EL (cell line): ENCODE measurements around the gene SUGT1.
"Not testable (repeated sequence)": the region's sequence is repeated elsewhere in the genome, so short reads cannot be mapped to it uniquely, and the experiment has no call there.

ENCODE experiments used
- DNase-seq: peaks from one replicate; pipeline ENCODE4 v3.0.0-alpha.2; 2016

SUGT1 gene

DNA sequence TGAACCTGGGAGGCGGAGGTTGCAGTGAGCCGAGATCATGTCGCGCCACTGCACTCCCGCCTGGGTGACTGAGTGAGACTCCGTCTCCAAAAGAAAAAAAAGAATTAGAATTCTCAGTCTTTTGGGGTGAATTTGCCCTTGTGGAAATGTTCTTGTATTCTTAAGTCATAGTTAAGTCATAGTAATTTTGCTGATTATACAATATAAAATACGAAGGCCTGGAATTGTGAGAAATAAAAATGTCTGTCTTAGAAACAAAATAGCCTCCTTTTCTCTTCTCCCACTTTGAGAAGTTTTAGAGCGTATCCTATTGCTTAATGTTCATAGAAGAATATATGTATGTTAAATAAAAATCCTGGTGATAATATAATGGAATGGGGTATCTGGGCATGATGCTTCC is 18.1 kb downstream of the SUGT1 start:
- DNase-seq, result no peak

DNA sequence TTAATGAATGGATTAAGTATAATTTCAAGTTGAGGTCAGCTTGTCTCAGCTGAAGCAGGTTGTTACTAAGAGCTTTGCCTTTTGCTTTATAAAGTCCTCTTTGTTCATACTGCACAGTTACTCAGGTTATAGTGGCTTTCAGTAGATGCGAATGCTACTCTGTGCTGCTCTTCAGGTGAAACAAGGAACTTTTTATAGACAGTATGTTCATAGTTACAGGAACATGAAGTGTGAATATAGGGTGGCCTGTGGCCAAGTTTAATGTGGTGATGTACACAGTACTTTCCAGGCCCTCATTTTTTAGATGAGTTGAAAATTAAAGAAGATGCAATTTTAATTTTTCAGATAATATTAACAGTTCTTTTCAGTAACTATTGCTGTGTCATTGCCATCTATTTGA is 20.8 kb downstream of the SUGT1 start:
- no peak for DNase-seq

DNA sequence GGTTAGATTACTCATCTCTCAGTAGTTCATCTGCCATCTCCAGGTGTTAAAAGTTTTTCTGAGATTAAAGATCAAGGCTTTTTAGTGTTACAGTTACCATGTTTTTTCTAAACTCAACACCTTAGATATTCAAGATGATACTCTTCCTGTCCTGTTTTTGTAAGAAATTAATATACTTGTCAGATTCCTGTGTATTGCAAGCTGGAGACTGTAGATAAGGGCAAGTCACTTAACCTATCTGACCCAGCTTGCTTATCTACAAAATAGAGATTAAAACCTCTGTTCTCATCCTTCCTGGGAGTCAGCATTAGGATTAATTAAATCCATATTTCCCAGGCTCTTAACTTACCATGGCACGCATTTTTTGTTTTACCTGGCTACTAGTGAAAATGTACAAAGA is 25.2 kb downstream of the SUGT1 start:
- DNase-seq, result no peak

DNA sequence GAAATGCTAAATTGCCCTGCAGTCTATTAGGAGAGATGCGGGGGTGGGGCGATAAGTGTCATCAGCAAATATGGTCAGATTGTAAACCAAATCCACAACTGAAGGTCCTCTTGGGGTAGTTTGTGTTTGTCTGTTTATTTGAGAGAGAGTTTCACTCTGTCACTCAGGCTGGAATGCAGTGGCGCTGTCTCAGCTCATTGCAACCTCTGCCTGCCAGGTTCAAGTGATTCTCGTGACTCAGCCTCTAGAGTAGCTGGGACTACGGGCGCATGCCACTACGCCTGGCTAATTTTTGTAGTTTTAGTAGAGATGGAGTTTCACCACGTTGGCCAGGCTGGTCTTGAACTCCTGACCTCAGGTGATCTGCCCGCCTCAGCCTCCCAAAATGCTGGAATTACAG is 33.2 kb downstream of the SUGT1 start:
- peak; percentile 14 for DNase-seq

DNA sequence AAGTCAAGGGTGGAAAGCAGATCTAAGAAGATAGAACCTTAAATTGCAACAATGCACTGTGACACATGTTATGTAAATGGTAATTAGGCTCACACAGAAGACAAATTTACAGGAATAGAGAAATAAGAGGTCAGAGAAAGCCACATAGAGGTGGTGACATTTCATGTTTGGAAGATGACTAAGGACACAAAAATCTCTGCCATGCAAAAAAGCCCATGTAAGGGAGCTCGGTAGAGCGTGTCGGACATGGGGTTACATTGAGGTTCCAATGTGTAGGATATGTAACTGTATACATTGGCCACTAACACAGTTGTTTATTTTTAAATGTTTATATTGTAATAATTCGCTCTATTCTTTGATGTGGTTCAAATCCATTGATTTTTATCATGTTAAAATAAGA is 33.7 kb downstream of the SUGT1 start:
- DNase-seq, result peak; percentile 28

DNA sequence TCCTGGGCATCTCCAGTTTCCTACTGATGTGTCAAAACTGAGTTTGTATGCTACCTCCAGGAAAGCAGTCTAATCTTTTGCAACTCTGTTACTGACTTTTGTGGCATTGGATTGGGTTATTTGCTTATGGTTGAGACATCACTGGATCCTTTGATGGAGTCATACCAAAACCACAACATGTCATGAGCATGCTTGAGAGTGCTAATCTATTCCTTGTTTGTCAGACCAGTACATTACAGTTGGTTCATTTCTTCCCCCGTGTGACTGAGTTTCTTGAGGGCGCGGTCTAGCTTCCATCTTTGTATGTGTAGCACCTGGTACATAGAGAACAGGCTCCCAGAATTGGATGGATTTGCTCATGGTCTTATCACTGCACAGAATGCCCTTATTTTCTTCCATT is 43.2 kb downstream of the SUGT1 start:
- peak; percentile 5 for DNase-seq

DNA sequence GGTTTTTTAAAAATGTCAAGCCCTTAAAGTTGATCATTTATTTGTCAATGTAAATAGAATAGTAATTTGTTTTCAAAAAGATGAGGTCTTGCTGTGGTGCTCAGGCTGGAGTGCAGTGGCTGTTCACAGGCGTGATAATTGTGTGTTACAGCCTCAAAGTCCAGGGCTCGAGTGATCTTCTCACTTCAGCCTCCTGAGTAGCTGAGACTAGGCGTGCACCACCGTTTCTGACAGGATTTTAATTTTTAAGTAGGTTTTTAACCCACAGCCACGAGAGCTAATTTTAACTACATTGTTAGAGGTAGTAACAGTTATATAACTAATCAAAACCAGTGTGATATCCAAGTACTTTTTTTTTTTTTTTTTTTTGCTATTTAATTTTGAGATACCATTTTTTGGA is 43.9 kb downstream of the SUGT1 start:
- DNase-seq, result no peak

DNA sequence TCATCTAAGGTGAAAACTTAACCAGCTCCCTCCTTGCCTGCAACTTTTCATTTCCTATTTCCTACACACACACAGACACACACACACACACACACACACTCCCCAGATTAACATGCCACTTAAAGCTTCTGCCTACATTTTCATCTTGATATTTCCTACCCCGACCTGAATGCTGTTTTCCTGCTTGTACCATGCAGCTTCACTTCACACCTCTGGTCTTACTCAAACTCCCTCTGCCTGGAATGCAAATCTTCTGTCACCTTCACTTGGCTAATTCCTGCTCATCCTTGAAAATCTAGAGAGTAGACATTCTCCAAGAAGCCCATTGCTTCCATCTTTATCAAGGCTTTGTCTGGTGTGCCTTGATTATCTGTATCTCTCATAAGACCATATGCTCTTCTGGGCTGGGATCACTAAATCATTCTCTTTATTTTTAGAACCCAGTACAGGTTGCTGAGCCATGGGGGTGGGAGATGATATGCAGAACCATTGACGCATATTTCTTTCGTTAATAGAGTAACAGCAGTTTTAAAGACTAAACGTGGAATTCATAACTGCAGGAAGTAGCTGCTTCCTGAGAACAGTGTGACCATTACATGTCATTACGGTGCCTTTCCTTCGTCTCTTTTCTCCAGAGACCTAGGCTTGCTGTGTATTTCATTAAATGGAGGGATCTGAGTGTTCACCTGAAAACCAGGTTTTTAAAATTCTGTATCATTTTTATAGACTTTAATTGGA is 49.3 kb downstream of the SUGT1 start:
- no peak for DNase-seq

DNA sequence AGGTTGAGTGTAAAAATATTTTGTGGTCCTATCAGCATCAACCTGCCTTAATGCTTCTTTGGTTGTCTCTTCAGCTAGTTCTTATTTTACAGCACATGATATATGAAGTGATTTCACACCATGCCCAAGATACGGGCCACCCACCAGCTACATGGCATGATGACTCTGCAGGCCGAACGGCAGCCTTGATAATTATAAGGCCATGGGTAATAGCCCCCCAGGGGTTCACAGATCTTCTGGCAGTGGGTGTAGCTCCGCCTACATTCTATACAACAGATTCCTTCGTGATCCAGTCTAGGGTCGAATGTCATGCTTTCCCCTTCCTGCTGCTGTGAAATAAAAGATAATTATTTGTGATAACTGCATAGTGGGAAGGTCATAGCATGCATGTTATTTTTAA is 50.8 kb downstream of the SUGT1 start:
- DNase-seq, result no peak

DNA sequence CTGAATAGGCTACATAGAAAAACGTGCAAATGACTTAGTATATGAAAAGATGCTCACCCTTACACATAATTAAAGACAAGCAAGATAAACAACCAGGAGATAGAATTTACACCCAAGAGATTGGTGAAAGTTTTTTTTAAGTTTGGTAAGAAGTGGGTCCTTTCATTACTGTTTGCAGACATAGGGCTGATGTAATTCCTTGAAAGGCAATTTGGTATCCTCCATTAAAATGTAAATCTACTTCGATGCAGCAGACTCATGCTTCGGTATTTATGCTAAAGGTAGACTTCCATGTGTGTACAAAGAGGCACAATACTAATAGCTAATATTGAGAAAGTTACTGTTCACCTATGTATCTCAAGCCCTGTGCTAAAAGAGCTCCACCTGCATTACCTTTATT is 53.4 kb downstream of the SUGT1 start:
- no peak for DNase-seq

DNA sequence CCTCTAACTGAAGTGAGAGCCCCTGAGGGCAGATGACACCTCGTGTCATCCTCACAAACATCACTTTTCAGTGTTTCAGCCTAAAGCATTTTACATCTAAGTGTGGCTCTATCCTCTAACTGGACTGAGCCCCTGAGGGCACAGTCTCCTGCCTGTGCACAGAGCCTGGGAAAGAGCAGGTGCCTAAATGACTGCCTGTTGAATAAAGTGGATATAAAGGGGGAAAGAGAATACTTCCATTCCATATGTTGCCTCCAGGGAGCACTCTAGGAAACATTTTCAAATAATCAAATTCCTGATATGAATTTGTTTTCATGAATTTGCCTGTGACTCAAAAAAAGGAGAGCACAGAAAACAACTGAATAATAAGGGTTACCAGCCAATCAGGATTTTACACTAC is 54.7 kb downstream of the SUGT1 start:
- no peak for DNase-seq

DNA sequence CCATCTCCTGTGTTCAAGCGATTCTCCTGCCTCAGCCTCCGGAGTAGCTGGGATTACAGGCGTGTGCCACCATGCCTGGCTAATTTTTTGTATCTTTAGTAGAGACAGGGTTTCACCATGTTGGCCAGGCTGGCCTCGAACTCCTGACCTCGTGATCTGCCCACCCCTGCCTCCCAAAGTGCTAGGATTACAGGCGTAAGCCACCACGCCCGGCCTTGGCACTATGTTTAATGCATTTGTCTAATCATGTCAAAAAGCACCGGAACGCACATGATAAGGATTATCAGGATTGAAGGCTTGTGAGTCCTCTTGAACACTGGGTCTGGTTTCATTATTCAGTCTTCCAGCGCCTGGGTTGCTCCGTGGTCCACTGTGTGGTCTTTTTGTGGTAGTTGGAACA is 55.6 kb downstream of the SUGT1 start:
- not testable (repeated sequence) for DNase-seq

DNA sequence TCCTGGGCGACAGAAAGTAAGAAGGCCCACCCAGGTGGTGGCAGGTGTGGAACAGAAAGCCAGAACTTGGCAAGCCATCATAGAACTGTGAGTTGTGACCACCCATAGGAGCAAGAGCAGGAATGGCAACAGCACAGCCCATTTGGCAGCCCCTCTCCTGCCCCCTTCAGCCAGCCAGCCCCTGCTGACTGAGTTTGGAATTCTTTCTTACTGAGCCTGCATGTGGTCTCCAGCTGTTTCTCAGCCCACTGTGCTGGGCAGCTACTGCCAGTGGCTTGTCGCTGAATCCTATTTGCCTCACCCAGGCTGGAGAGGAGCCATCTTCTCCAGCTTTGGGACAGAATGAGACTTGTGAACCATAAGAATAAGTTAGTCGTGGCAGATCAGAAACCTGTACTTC is 58.6 kb downstream of the SUGT1 start:
- no peak for DNase-seq

DNA sequence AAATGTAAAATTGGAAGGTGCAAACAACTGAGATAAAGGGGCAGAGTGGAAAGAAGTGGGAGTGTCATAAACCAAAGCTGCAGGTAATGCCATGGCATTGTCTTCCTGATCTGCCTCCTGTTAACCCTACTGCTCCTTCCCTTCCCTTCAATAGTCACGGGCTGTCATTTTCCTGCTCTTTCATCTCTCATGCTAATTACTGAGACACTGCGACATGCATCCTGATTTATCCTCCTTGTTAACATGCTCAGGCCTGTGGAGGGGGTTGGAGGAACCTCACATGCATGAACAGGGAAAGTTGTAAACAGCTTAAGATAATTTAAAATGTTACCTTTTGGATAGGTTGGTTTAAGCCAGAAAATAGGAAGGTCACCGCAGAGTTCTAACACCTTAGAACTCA is 59.7 kb downstream of the SUGT1 start:
- no peak for DNase-seq

DNA sequence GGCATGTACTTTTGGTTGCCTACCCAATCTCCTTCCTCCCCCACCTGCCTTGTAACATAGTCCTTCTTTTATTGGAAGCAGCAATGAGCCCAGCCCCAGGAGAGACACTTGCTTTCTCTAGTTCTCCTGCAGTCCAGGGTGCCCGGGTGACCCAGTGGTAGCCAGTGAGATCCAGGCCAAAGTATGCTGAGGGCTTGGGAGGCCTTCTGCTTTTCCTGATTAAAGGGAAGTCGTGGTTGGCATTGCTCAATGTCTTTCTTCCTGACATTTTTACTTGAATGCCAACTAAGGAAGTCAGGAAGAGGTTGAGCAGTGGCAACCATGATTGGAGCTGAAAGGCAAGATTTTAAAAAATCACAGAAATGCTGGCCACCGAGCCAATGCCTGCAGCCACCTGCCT is 61.3 kb downstream of the SUGT1 start:
- DNase-seq, result no peak

DNA sequence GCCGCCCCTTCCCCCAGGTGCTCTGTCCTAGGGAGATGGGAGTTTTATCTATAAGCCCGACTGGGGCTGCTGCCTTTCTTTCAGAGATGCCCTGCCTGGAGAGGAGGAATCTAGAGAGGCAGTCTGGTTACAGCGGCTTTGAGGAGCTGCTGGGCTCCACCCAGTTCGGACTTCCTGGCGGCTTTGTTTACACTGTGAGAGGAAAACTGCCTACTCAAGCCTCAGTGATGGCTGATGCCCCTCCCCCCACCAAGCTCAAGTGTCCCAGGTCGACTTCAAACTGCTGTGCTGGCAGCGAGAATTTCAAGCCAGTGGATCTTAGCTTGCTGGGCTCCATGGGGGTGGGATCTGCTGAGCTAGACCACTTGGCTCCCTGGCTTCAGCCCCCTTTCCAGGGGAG is 68.3 kb downstream of the SUGT1 start:
- not testable (repeated sequence) for DNase-seq

DNA sequence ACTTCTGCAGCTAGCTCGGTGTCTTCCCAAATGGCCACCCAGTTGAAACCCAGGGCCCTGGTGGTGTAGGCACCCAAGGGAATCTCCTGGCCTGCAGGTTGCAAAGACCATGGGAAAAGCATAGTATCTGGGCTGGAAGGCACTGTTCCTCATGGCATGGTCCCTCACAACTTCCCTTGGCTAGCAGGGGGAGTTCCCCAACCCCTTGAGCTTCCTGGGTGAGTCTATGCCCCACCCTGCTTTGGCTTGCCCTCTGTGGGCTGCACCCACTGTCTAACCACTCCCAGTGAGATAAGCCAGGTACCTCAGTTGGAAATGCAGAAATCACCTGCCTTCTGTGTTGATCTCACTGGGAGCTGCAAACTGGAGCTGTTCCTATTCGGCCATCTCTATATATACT is 68.7 kb downstream of the SUGT1 start:
- not testable (repeated sequence) for DNase-seq

DNA sequence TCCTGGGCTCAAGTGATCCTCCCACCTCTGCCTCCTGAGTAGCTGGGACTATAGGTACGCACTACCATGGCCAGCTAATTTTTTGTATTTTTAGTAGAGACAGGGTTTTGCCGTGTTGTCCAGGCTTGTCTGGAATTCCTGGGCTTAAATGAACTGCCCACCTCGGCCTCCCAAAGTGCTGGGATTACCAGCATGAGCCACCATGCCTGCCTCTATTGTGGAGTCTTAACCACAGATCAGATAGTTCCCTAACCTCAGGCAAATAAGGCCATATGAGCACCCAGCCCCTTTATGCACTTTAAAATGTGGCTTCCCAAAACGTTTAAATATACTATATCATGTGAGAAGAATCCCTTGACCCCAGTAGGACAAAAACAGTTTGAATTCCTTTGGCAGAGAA is 70.5 kb downstream of the SUGT1 start:
- no peak for DNase-seq

DNA sequence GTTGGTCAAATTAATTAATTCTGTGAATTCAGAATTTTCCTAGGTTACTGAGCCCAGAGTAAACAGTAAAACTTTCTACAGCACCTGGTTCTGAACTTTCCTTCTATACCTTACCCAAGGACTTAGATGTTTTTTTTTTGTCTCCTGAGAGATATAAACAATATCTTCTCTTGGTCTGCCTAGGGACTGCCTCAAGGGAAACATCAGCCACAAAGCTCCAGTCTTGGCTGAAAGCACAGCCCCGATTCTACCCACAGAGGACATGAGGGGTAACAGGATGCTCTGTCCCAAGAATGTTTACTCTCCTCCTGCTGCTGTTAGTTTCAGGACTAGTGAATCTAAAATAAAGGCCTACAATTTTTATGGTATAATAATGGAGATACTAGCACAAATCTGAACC is 72.7 kb downstream of the SUGT1 start:
- no peak for DNase-seq

DNA sequence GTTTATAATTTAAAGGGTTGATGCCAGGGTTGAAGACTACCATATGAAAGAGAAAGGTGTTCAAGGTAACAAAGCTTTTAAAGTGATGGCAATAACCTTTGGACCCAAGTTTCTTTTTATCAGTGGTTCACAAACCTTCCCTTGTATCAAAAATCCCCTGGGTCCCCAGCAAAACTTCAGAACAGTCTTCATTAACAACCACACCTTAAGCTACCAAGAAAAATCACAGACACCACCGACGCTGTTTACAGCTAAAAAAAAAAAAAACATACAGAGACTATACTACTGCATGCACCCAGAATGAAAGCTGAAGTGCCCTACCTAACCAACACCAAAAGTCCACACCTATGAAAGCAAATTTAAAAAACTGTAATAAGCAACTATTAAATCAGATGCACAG is 73.6 kb downstream of the SUGT1 start:
- DNase-seq, result no peak

DNA sequence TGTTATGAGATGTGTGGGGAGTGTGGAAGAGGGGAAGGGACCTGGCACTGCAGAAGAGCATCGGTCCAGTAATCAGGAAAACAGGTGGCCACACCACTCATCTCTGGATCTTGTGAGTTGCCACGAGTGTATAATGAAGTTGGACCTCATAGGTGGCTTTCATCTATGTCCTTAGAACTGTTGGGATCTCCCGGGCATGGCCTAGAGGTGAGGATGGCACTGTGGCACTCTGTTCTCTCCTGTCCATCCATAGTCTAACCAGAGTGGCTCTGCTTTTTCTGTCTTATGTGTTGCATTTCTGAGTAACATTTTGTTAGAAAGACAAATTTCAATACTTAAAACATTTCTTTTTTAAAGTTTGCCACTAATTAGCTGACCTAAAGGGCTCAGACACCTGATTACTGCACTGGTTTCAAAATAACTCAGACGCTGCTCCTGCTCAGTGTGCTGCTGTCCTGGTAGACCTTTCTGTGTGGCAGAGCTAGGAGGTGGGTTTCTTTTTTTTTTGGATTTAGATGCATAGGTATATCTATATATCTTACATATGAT is 81.5 kb downstream of the SUGT1 start:
- DNase-seq, result no peak

DNA sequence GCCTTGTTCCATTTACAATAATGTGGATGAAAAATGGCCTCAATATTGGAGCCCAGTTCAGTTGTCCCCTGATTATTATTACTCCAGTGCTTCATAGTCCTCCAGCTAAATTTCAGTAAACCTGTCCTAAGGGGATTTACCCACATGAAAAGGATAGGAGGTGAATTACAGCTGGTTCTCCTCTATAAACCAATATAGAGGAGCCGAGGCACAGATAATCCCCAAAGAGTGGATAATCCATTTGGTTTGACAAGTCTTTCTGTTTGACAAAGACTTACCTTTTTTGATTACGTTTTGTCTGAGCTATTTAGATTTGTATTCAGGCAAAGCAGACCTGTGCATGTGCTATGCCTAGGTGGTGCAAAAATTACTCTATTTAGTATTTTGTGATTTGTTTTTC is 84.3 kb downstream of the SUGT1 start:
- no peak for DNase-seq

DNA sequence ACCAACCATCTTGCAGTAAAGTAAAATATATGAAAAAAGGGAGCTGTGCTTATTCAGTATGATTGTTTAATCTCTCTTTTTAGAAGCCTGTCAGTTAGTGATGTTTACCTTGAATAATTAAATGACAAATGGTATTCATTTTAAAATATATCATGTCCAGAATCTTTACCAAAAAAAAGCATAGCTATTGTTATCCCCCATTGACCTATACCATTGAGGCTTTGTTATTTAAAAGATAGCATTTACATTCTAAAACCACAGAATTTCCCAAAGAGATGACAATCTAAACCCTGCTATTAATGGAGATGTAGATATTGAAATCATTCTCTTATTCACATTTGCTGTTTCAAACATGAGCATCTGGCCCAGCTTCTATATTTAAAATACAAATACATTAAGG is 84.8 kb downstream of the SUGT1 start:
- DNase-seq, result no peak

DNA sequence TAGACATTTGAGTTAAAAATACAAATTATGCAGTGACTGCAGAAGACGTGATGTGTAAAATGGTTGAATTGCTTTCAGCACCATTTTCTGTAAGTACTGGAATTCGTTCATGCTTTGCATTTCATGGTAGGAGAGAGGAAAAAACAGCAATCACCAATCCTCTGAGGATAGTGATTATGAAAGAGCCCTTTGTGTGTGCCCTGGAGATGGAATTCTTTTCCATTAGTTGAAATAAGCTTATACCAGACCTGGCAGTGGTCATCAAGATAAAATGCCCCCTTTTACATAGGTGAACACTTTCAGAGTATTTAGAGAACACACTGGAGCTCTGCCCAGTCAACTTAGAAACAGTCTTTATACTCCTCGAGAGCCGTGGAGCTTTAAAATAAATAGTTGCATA is 85.3 kb downstream of the SUGT1 start:
- no peak for DNase-seq

DNA sequence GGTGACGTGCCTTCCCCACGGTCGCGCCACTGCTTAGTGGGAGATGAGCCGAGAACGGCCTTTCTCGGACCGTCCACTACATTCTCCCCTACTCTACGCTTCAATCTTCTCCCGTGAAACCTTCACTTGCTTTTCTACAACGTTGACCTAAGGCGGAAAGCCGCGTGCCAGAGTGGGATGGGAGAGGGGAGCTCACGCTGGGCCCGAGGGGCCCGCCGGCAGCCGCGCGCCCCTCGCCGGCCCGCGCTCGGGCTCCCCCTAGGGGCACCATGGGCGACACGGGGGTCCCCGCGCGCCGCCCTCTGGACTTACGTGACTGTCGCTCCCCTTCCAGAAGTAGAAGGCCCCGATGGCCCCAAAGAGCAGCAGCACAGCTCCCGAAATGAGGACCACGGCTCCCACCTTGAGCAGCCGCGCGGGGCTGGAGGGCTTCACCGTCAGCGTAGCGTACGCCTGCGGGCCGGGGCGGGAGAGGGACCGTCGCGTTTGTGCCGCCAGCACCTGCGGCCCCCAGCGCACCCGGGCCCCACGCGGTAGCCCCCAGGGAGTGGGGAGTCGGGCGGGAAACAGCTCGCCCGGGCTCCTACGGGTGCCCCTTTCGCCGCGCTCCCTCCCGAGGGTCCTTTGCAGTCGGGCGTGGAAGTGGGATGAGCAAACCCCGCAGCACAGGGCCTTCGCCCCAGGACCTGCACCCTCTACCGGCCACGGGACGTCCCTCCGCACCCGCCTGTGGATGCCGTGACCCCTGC is 86.3 kb downstream of the SUGT1 start:
- no peak for DNase-seq
